Mesenchymal stem cell (in vitro differentiated cells and primary cell): ENCODE measurements around the gene MVB12B.
A peak's percentile ranks its signal among the peaks of the same experiment; 100 is the strongest.

Source experiments
- DNase-seq: peaks from one replicate; pipeline ENCODE4 v3.0.0-alpha.2; 2013
- H2AFZ ChIP-seq: one replicate; pipeline ENCODE4 v1.6.1; 2013; ENCODE audit warnings: low read depth, mild to moderate bottlenecking, control low read depth, inconsistent platforms, low read length, moderate library complexity
- H2AK5ac ChIP-seq: 2 replicates; pipeline ENCODE4 v1.6.1; 2013; ENCODE audit warnings: low read length, moderate library complexity, mild to moderate bottlenecking, inconsistent platforms; ENCODE audit not compliant: severe bottlenecking
- H2BK120ac ChIP-seq: one replicate; pipeline ENCODE4 v1.6.1; 2013; ENCODE audit warnings: low read depth, mild to moderate bottlenecking, inconsistent platforms, low read length, moderate library complexity
- H2BK12ac ChIP-seq, 2 experiments: one replicate each; pipeline ENCODE4 v1.6.1; 2013; ENCODE audit warnings: inconsistent platforms in 2 of 2, low read length in 2 of 2, mild to moderate bottlenecking in 2 of 2, moderate library complexity in 2 of 2, control low read depth in 1 of 2
- H2BK15ac ChIP-seq: one replicate; pipeline ENCODE4 v1.6.1; 2013; ENCODE audit warnings: mild to moderate bottlenecking, low read depth, inconsistent platforms; ENCODE audit not compliant: poor library complexity, severe bottlenecking
- H2BK5ac ChIP-seq: 2 replicates; pipeline ENCODE4 v1.6.1; 2013; ENCODE audit warnings: low read depth, mild to moderate bottlenecking, low read length, control low read depth, inconsistent platforms; ENCODE audit not compliant: poor library complexity, severe bottlenecking
- H3K14ac ChIP-seq, 2 experiments: one replicate each; pipeline ENCODE4 v1.6.1; 2013; ENCODE audit warnings: inconsistent platforms in 2 of 2, low read length in 2 of 2, control low read depth in 1 of 2, mild to moderate bottlenecking in 1 of 2, moderate library complexity in 1 of 2
- H3K18ac ChIP-seq, 2 experiments: one replicate each; pipeline ENCODE4 v1.6.1; 2013; ENCODE audit warnings: inconsistent platforms in 2 of 2, low read length in 2 of 2, control low read depth in 1 of 2, low read depth in 1 of 2, mild to moderate bottlenecking in 1 of 2
- H3K23ac ChIP-seq, 2 experiments: one replicate each; pipeline ENCODE4 v1.6.1; 2013; ENCODE audit warnings: inconsistent platforms in 2 of 2, low read length in 2 of 2, mild to moderate bottlenecking in 2 of 2, moderate library complexity in 2 of 2, control low read depth in 1 of 2
- H3K27ac ChIP-seq: 2 replicates; pipeline ENCODE4 v1.5.1; 2013; ENCODE audit warnings: mild to moderate bottlenecking, moderate library complexity, low read length, control low read depth, inconsistent platforms; ENCODE audit not compliant: poor library complexity, severe bottlenecking
- H3K27me3 ChIP-seq, 2 experiments: 2 replicates each; pipeline versions ENCODE4 v1.6.1 to v1.7.0; 2013; ENCODE audit warnings: low read length in 2 of 2, mild to moderate bottlenecking in 2 of 2, moderate library complexity in 2 of 2, control low read depth in 1 of 2, inconsistent platforms in 1 of 2; ENCODE audit not compliant: control insufficient read depth in 1 of 2, insufficient read depth in 1 of 2
- H3K36me3 ChIP-seq, 2 experiments: 2 replicates each; pipeline versions ENCODE4 v1.6.1 to v1.7.0; 2013; ENCODE audit warnings: low read length in 2 of 2, control low read depth in 1 of 2, inconsistent platforms in 1 of 2, low read depth in 1 of 2, mild to moderate bottlenecking in 1 of 2; ENCODE audit not compliant: insufficient read depth in 2 of 2, control insufficient read depth in 1 of 2
- H3K4ac ChIP-seq, 2 experiments: one replicate each; pipeline ENCODE4 v1.6.1; 2013; ENCODE audit warnings: inconsistent platforms in 2 of 2, low read length in 2 of 2, mild to moderate bottlenecking in 2 of 2, moderate library complexity in 2 of 2, control low read depth in 1 of 2, low read depth in 1 of 2
- H3K4me1 ChIP-seq: 2 replicates; pipeline ENCODE4 v1.6.1; 2013; ENCODE audit warnings: low read depth, low read length, control low read depth; ENCODE audit not compliant: control insufficient read depth, insufficient read depth
- H3K4me2 ChIP-seq: 2 replicates; pipeline ENCODE4 v1.6.1; 2013; ENCODE audit warnings: low read length, mild to moderate bottlenecking, inconsistent platforms; ENCODE audit not compliant: poor library complexity, severe bottlenecking
- H3K4me3 ChIP-seq, 2 experiments: 2 replicates each; pipeline versions ENCODE4 v1.5.1 to v1.7.0; 2013; ENCODE audit warnings: low read length in 2 of 2, mild to moderate bottlenecking in 2 of 2, control low read depth in 1 of 2, low read depth in 1 of 2; ENCODE audit not compliant: insufficient read depth in 1 of 2
- H3K79me1 ChIP-seq: replicated peaks from 2 replicates; pipeline ENCODE4 v1.6.1; 2013; ENCODE audit warnings: mild to moderate bottlenecking, control low read depth, low read length, inconsistent platforms; ENCODE audit not compliant: poor library complexity, severe bottlenecking
- H3K9ac ChIP-seq: 2 replicates; pipeline ENCODE4 v1.7.0; 2013; ENCODE audit warnings: mild to moderate bottlenecking, low read length, moderate library complexity
- H3K9me3 ChIP-seq: 2 replicates; pipeline ENCODE4 v1.7.0; 2013; ENCODE audit warnings: mild to moderate bottlenecking, low read length; ENCODE audit not compliant: control insufficient read depth
- H4K8ac ChIP-seq: one replicate; pipeline ENCODE4 v1.6.1; 2013; ENCODE audit warnings: inconsistent platforms, mild to moderate bottlenecking, low read length, moderate library complexity
- H4K91ac ChIP-seq: one replicate; pipeline ENCODE4 v1.6.1; 2013; ENCODE audit warnings: mild to moderate bottlenecking, low read length, inconsistent platforms
- WGBS: methylation state at CpG from one replicate; pipeline ENCODE4 v1.1.7; 2013; ENCODE audit warnings: mixed read lengths; 5-methylcytosine and 5-hydroxymethylcytosine counted together

MVB12B gene

DNA sequence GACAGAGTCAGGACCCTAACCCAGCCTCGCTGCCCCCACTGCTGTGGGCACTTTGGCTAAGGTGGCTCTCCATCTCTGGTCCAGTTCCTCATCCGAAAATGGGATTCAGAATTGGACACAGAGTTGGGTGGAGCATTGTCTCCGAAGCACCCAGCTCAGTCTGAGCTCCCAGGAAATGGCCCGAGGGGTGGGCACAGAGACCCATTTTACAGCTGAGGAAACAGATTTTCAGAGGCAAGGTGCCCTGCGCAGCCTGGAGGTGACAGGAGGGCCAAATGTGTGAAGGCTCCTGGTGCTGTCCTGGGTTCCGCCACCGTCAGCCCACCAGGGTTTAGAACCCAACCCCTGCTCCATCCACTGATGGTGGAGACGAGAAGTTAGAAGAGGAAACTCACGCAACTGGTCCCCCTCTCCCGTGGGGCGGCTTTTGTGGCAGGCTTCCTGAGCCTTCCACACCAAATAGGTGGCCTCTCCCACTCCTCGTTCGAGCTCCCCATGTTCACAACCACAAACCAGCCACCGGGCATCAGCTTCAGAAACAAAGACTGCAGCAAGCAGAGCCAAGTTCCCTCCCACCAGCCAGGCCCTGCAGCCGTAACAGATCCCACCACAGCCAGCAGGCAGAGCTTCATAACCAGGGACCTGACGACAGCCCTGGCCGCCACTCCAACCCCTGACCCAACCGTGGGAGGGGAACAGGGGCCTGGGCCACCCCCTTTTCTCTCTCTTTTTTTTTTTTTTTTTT is 196.2 kb downstream of the MVB12B start:
- Histone ChIP-seq H3K4me1 (no peaks in the 10 kb centered on the region), H3K4ac (no peak overlapping the region), H3K18ac (no peak overlapping the region), H4K91ac (no peak overlapping the region), H2BK120ac (no peak overlapping the region), H2AK5ac (no peak overlapping the region), H3K23ac (no peak overlapping the region), H3K79me1 (no peaks in the 10 kb centered on the region), H2BK15ac (no peak overlapping the region), H3K4me3 (no peak overlapping the region), H3K9me3 (no peaks in the 10 kb centered on the region), H3K14ac (no peak overlapping the region), H3K27ac (no peak overlapping the region), H3K27me3 (peaks cover 82 to 91% of the 10 kb centered on the region in 2 experiments), H4K8ac (no peak overlapping the region), H3K36me3 (no peaks in the 10 kb centered on the region), H2BK12ac (no peak overlapping the region), H2AFZ (no peak overlapping the region), H3K9ac (no peak overlapping the region), H3K4me2 (no peak overlapping the region), H2BK5ac (no peak overlapping the region)
- DNase-seq: no peak
- 79% methylated on average over 18 of the region's 18 CpGs for WGBS

GRCh38 chr9:126523611-126524111 is 197.0 kb downstream of the MVB12B start:
- no peaks in the 10 kb centered on the region for H3K4me1 ChIP-seq
- H2BK15ac ChIP-seq: no peak overlapping the region
- H2BK120ac ChIP-seq: no peak overlapping the region
- H3K14ac ChIP-seq: no peak overlapping the region
- H3K36me3 ChIP-seq: no peaks in the 10 kb centered on the region
- H3K18ac ChIP-seq: no peak overlapping the region
- no peak for DNase-seq
- H2BK12ac ChIP-seq: no peak overlapping the region
- H3K4me2 ChIP-seq: no peak overlapping the region
- H4K91ac ChIP-seq: no peak overlapping the region
- WGBS: 85% methylated on average over 9 of the region's 9 CpGs
- peaks cover 79 to 94% of the 10 kb centered on the region in 2 experiments for H3K27me3 ChIP-seq
- H3K23ac ChIP-seq: no peak overlapping the region
- H2AFZ ChIP-seq: no peak overlapping the region
- no peak overlapping the region for H2BK5ac ChIP-seq
- no peak overlapping the region for H3K4ac ChIP-seq
- H3K27ac ChIP-seq: no peak overlapping the region
- H2AK5ac ChIP-seq: no peak overlapping the region
- no peaks in the 10 kb centered on the region for H3K79me1 ChIP-seq
- no peak overlapping the region for H4K8ac ChIP-seq
- no peaks in the 10 kb centered on the region for H3K9me3 ChIP-seq
- peak overlapping the region; percentile 30 for H3K9ac ChIP-seq
- H3K4me3 ChIP-seq: peak overlapping the region in 1 of 2 experiments; percentile 23

- Histone ChIP-seq H4K8ac (no peak overlapping the region), H4K91ac (no peak overlapping the region), H3K4me2 (no peak overlapping the region), H2BK5ac (no peak overlapping the region), H2BK120ac (no peak overlapping the region), H3K4ac (no peak overlapping the region), H3K27ac (no peak overlapping the region), H3K9me3 (no peaks in the 10 kb centered on the region), H3K4me1 (no peaks in the 10 kb centered on the region), H3K4me3 (no peak overlapping the region), H3K27me3 (peaks cover 76 to 94% of the 10 kb centered on the region in 2 experiments), H3K9ac (no peak overlapping the region), H2BK12ac (no peak overlapping the region), H3K23ac (no peak overlapping the region), H2AFZ (no peak overlapping the region), H2AK5ac (no peak overlapping the region), H2BK15ac (no peak overlapping the region), H3K18ac (no peak overlapping the region), H3K36me3 (no peaks in the 10 kb centered on the region), H3K79me1 (no peaks in the 10 kb centered on the region), H3K14ac (no peak overlapping the region)
- no peak for DNase-seq
- WGBS: 84% methylated on average over 13 of the region's 13 CpGs
Observed at GRCh38 chr9:126524353-126525077, 197.9 kb downstream of the MVB12B start.
